ENCODE data around the gene PDGFRB.

The PDGFRB gene

GRCh38 chr5:150144246-150144801 is 11.3 kb downstream of the PDGFRB start:
- no peak for DNase-seq (ENCODE audit: low read depth)

- no peak for DNase-seq (ENCODE audit: low read depth)
Observed at GRCh38 chr5:150143350-150144245, 12.0 kb downstream of the PDGFRB start.

GRCh38 chr5:150142959-150143349 is 12.7 kb downstream of the PDGFRB start:
- DNase-seq (ENCODE audit: low read depth) = no peak

GRCh38 chr5:150142185-150142958 is 13.3 kb downstream of the PDGFRB start:
- no peak for DNase-seq (ENCODE audit: low read depth)

- no peak for DNase-seq (ENCODE audit: low read depth)
Observed at GRCh38 chr5:150141544-150142184, 14.0 kb downstream of the PDGFRB start.

- DNase-seq (ENCODE audit: low read depth) = no peak
Observed at GRCh38 chr5:150140830-150141229, 14.8 kb downstream of the PDGFRB start.

- no peak for DNase-seq (ENCODE audit: low read depth)
Observed at GRCh38 chr5:150139334-150139733, 16.3 kb downstream of the PDGFRB start.

- DNase-seq (ENCODE audit: low read depth) = no peak
Observed at GRCh38 chr5:150138551-150139265, 16.9 kb downstream of the PDGFRB start.

- no peak for DNase-seq (ENCODE audit: low read depth)
Observed at GRCh38 chr5:150137997-150138396, 17.6 kb downstream of the PDGFRB start.

GRCh38 chr5:150137168-150137957 is 18.3 kb downstream of the PDGFRB start:
- DNase-seq (ENCODE audit: low read depth) = no peak

GRCh38 chr5:150136305-150137167 is 19.1 kb downstream of the PDGFRB start:
- DNase-seq (ENCODE audit: low read depth) = no peak

GRCh38 chr5:150135557-150136304 is 19.9 kb downstream of the PDGFRB start:
- DNase-seq (ENCODE audit: low read depth) = no peak

- no peak for DNase-seq (ENCODE audit: low read depth)
Observed at GRCh38 chr5:150134198-150134588, 21.5 kb downstream of the PDGFRB start.

GRCh38 chr5:150133581-150134197 is 22.0 kb downstream of the PDGFRB start:
- no peak for DNase-seq (ENCODE audit: low read depth)

GRCh38 chr5:150132740-150133139 is 22.9 kb downstream of the PDGFRB start:
- no peak for DNase-seq (ENCODE audit: low read depth)

- no peak for DNase-seq (ENCODE audit: low read depth)
Observed at GRCh38 chr5:150131978-150132694, 23.5 kb downstream of the PDGFRB start.

GRCh38 chr5:150131461-150131860 is 24.2 kb downstream of the PDGFRB start:
- no peak for DNase-seq (ENCODE audit: low read depth)

- no peak for DNase-seq (ENCODE audit: low read depth)
Observed at GRCh38 chr5:150130493-150130922, 25.1 kb downstream of the PDGFRB start.
